Kidney epithelial cell (primary cell): ENCODE data around the gene MAP3K4. TPM values are rescaled to one million over a fixed set of nuclear protein-coding genes. Genes with fewer than 3 reads are reported as not detected.
"Not testable (repeated sequence)": the region's sequence is repeated elsewhere in the genome, so short reads cannot be mapped to it uniquely, and the experiment has no call there.

Source experiments
- DNase-seq: peaks from one replicate; pipeline ENCODE4 v3.0.0-alpha.2; 2010; ENCODE audit warnings: low read depth
- H3K27me3 ChIP-seq: 2 replicates; pipeline ENCODE4 v1.6.0; 2011; ENCODE audit warnings: low read length; ENCODE audit not compliant: control insufficient read depth, insufficient read depth
- H3K36me3 ChIP-seq: 2 replicates; pipeline ENCODE4 v1.5.1; 2011; ENCODE audit warnings: low read length; ENCODE audit not compliant: control insufficient read depth, insufficient read depth
- H3K4me3 ChIP-seq: 2 replicates; pipeline ENCODE4 v1.5.1; 2011; ENCODE audit warnings: low read depth, mild to moderate bottlenecking, control low read depth, low read length
- total RNA-seq: library from RNA; depleted of rRNA; stranded (reverse); fragments of >200 nt; gene quantifications from 2 replicates; pipeline ENCODE4 v1.2.3, GENCODE V29; 2015
- TF ChIP-seq, protein P1 (sequence below): IDR thresholded peaks from 2 replicates; pipeline ENCODE4 v1.5.1; 2011; ENCODE audit warnings: mild to moderate bottlenecking, moderate library complexity, low read length, control low read depth, inconsistent platforms; ENCODE audit not compliant: insufficient read depth, poor library complexity, severe bottlenecking

The MAP3K4 gene
- total RNA-seq, 1 donor from 2014 or later: 22.5 TPM

GRCh38 chr6:160967351-160967750 lies 24.2 kb upstream of the MAP3K4 start:
- Histone ChIP-seq H3K27me3 (no peaks in the 10 kb centered on the region), H3K36me3 (no peaks in the 10 kb centered on the region)
- TF ChIP-seq, protein P1, sequence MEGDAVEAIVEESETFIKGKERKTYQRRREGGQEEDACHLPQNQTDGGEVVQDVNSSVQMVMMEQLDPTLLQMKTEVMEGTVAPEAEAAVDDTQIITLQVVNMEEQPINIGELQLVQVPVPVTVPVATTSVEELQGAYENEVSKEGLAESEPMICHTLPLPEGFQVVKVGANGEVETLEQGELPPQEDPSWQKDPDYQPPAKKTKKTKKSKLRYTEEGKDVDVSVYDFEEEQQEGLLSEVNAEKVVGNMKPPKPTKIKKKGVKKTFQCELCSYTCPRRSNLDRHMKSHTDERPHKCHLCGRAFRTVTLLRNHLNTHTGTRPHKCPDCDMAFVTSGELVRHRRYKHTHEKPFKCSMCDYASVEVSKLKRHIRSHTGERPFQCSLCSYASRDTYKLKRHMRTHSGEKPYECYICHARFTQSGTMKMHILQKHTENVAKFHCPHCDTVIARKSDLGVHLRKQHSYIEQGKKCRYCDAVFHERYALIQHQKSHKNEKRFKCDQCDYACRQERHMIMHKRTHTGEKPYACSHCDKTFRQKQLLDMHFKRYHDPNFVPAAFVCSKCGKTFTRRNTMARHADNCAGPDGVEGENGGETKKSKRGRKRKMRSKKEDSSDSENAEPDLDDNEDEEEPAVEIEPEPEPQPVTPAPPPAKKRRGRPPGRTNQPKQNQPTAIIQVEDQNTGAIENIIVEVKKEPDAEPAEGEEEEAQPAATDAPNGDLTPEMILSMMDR: no peak

DNA sequence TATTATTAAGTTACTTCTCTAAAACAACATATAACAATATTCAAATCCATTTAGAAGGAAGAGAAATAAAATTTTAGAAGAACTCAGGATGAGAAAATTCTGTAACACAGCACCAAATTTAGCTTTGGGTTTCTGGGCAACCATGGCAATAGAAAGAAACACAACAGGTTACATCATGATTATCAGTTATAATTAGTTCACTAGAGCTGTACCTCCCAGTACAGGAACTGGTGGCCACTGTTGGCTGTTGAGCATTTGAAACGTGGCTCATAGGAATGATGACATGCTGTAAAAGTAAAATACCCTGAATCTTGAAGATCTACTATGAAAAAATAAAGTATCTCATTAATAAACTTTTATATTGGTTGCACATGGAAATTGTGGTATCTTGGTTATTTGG lies 23.7 kb upstream of the MAP3K4 start:
- TF ChIP-seq, protein P1: no peak
- Histone ChIP-seq H3K4me3 (no peak overlapping the region), H3K27me3 (no peaks in the 10 kb centered on the region), H3K36me3 (no peaks in the 10 kb centered on the region)
- DNase-seq: no peak

More at GRCh38 chr6:160967351-160967750, 24.2 kb upstream of the MAP3K4 start:
- H3K4me3 ChIP-seq: no peak overlapping the region
- no peak for DNase-seq

DNA sequence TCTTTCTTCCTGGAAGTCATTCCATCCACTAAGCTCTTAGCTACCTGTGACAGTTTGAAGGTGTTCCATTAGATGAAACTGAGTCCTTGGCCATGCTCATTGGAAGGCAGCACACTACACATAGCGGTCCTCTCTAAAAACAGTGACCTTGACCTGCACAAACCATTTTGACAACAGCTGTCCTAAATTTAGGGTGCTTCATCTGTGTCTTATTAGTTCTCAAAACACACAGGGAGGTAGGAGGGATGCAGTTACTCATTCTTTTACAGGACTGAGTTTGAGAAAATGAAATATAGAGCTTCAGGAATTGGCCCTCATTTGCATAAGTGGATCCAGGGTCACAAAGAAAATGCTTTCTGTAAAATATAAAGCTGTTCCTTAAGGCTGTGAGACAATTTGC lies 20.4 kb upstream of the MAP3K4 start:
- TF ChIP-seq, protein P1: no peak
- no peak for DNase-seq
- no peaks in the 10 kb centered on the region for H3K36me3 ChIP-seq
- no peak overlapping the region for H3K4me3 ChIP-seq
- H3K27me3 ChIP-seq: no peaks in the 10 kb centered on the region

DNA sequence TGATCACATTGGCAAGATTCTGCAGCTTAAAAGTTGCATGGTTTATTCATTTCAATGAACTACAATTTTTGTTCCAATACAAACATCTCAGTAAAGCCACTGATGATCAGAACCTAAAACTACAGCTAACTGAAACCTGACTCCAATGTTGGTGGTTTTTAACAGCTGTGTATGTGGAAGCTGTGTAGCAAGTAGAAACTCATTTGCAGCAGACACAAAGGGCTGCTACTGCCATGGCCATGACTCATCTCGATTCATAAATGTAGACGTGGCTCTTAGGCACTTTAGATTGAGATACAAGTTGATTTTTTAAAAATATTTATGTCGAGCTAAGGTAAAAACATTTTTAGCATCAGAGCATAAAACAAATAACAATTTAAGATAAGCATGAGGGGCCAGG lies 19.5 kb upstream of the MAP3K4 start:
- TF ChIP-seq, protein P1: no peak

GRCh38 chr6:160972594-160972993 lies 19.0 kb upstream of the MAP3K4 start:
- not testable (repeated sequence) for H3K27me3 ChIP-seq, H3K4me3 ChIP-seq, DNase-seq

More for the DNA sequence above, 19.5 kb upstream of the MAP3K4 start:
- Histone ChIP-seq H3K27me3 (no peaks in the 10 kb centered on the region), H3K4me3 (no peak overlapping the region), H3K36me3 (no peaks in the 10 kb centered on the region)
- DNase-seq: peak; percentile 52

GRCh38 chr6:160973311-160974250 lies 18.0 kb upstream of the MAP3K4 start:
- Histone ChIP-seq H3K4me3 (no peak overlapping the region), H3K36me3 (no peaks in the 10 kb centered on the region), H3K27me3 (no peaks in the 10 kb centered on the region)
- TF ChIP-seq, protein P1: no peak
- DNase-seq: no peak

More at GRCh38 chr6:160972594-160972993, 19.0 kb upstream of the MAP3K4 start:
- not testable (repeated sequence) for H3K36me3 ChIP-seq
